GM13977 (cell line): ENCODE data around the gene ASB8.

Experiments used
- DNase-seq: peaks from one replicate; pipeline ENCODE4 v3.0.0; 2012; ENCODE audit warnings: low spot score
- CTCF ChIP-seq: IDR thresholded peaks from 2 replicates; pipeline ENCODE4 v1.5.1; 2012; ENCODE audit warnings: mild to moderate bottlenecking, control low read depth; ENCODE audit not compliant: insufficient read depth; ENCODE audit errors: extremely low read depth, missing control alignments
- in situ Hi-C: fragments of 300-500 bp; cut with MboI; formaldehyde crosslinking; loops from one replicate; pipeline ENCODE4 v1.12.0; 2022; ENCODE audit warnings: low sequenced_read_pairs, low pct_unique_long_range_greater_than_20kb, mixed read lengths, inconsistent platforms; ENCODE audit not compliant: unreplicated experiment

ASB8 gene

GRCh38 chr12:48157018-48157888, at the start of gene ASB8:
Gene ASB8, minus strand, starts transcription at chr12:48157515. Its CDS starts 4,019 bp downstream, at chr12:48153496.
- TF ChIP-seq CTCF, result no peak
- in situ Hi-C loops, result loop anchor here (25.0 kb wide), 1 partner anchor 420 kb away; the partner anchor contains the start of gene ENDOU
- DNase-seq, result peak; percentile 95

GRCh38 chr12:48203192-48203591, 45.9 kb upstream of the ASB8 start, which contains the start of gene OR10AD1:
Gene OR10AD1, minus strand, starts transcription at chr12:48203292. Its CDS starts 0 bp downstream, at chr12:48203292.
- in situ Hi-C loops, result no loop called here
- TF ChIP-seq CTCF, result no peak
- no peak for DNase-seq

GRCh38 chr12:48202766-48203165, 45.5 kb upstream of the ASB8 start:
- no peak for TF ChIP-seq CTCF
- in situ Hi-C loops, result no loop called here
- no peak for DNase-seq

DNA sequence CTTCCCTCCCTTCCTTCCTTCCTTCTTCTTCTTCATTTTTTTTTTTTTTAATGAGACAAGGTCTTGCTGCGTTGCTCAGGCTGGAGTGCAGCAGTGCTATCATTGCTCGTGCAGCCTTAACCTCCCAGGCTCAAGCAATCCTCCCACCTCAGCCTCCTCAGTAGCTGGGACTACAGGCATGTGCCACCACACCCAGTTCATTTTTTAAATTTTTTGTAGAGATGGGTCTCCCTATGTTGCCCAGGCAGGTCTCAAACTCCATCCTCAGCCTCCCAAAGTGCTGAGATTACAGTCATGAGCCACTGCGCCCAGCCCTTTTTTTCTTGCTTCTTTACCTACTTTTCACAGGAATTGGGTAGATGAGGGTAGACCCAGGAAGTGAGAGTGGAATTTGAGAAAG, 44.2 kb upstream of the ASB8 start:
- in situ Hi-C loops, result no loop called here
- DNase-seq, result no peak
- no peak for TF ChIP-seq CTCF

- TF ChIP-seq CTCF, result no peak
- DNase-seq, result no peak
- in situ Hi-C loops, result no loop called here
These were observed 43.8 kb upstream of the ASB8 start for GRCh38 chr12:48201091-48201490.

DNA sequence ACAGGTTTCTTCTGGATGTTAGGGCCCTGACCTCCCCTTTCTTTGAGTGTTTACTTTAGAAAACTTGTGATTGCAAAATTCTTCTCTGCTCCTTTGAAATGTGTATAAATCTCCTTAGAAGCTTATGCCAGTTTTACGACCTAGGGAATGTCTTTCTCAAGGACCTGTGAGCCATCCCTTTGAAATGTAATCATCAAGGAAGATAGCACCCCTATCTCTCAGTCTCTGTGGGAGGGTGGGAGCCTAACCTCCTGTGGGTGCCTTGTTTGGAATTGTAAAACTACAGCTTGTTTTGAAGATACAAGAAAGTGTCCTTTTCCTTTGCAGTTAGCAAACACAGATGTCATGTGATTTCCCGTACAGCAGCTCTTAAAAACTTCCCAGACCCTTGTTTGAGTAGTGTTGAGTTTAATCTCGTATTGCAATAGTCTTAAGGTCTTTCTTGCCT, 42.5 kb upstream of the ASB8 start:
- in situ Hi-C loops, result loop anchor here (25.0 kb wide), 1 partner anchor 413 kb away; no protein-coding TSS in a partner anchor
- no peak for TF ChIP-seq CTCF
- no peak for DNase-seq
